Urothelium cell line (cell line): ENCODE measurements around the gene MAP7.

Experiments used
- DNase-seq: peaks from one replicate; pipeline ENCODE4 v3.0.0; 2011; ENCODE audit warnings: low spot score, mixed read lengths
- FAIRE-seq: peaks from 2 replicates; lab custom pipeline; 2011; peaks lifted over from hg19 to GRCh38; lab: Jason Lieb, UNC

The MAP7 gene

GRCh38 chr6:136566007-136566487, 15.8 kb upstream of the MAP7 start:
- DNase-seq (no peak), FAIRE-seq (no peak)

GRCh38 chr6:136564180-136564579, 14.0 kb upstream of the MAP7 start:
- no peak for DNase-seq
- FAIRE-seq, result no peak

- no peak for FAIRE-seq
- no peak for DNase-seq
Measured at GRCh38 chr6:136563386-136564152, 13.3 kb upstream of the MAP7 start.

GRCh38 chr6:136562211-136562610, 12.0 kb upstream of the MAP7 start:
- FAIRE-seq, result no peak

GRCh38 chr6:136553166-136553787, 3.1 kb upstream of the MAP7 start:
- FAIRE-seq, result no peak
- no peak for DNase-seq

More at GRCh38 chr6:136562211-136562610, 12.0 kb upstream of the MAP7 start:
- DNase-seq, result no peak

GRCh38 chr6:136552054-136552453, 1.8 kb upstream of the MAP7 start:
- FAIRE-seq (no peak), DNase-seq (no peak)

- FAIRE-seq, result no peak
- no peak for DNase-seq
Measured at GRCh38 chr6:136551103-136551502, 881 bp upstream of the MAP7 start.

- no peak for FAIRE-seq
- DNase-seq, result peak; percentile 65
Measured at GRCh38 chr6:136550045-136550329, 235 bp downstream of the MAP7 start.

- FAIRE-seq (no peak), DNase-seq (no peak)
Measured at GRCh38 chr6:136549300-136550044, 750 bp downstream of the MAP7 start.

GRCh38 chr6:136548582-136549299, 1.5 kb downstream of the MAP7 start:
- DNase-seq, result no peak
- no peak for FAIRE-seq

GRCh38 chr6:136547871-136548270, 2.4 kb downstream of the MAP7 start:
- DNase-seq, result no peak
- FAIRE-seq, result no peak

GRCh38 chr6:136547336-136547735, 2.9 kb downstream of the MAP7 start:
- DNase-seq (peak; percentile 25), FAIRE-seq (no peak)

- no peak for DNase-seq
- no peak for FAIRE-seq
Measured at GRCh38 chr6:136546331-136546730, 3.9 kb downstream of the MAP7 start.

GRCh38 chr6:136544326-136544725, 5.9 kb downstream of the MAP7 start:
- no peak for DNase-seq
- no peak for FAIRE-seq

- FAIRE-seq, result no peak
- DNase-seq, result no peak
Measured at GRCh38 chr6:136541395-136541794, 8.8 kb downstream of the MAP7 start.

GRCh38 chr6:136539967-136540652, 10.1 kb downstream of the MAP7 start:
- FAIRE-seq (no peak), DNase-seq (no peak)

GRCh38 chr6:136538836-136539235, 11.4 kb downstream of the MAP7 start:
- DNase-seq (no peak), FAIRE-seq (no peak)

GRCh38 chr6:136535880-136536650, 14.2 kb downstream of the MAP7 start:
- FAIRE-seq, result no peak
- no peak for DNase-seq

- DNase-seq, result no peak
- FAIRE-seq, result no peak
Measured at GRCh38 chr6:136535017-136535765, 15.0 kb downstream of the MAP7 start.
